GM12878 (cell line): ENCODE results near the gene TRAPPC12.

Experiments used
- CREM ChIP-seq: IDR thresholded peaks from 2 replicates; pipeline ENCODE4 v1.6.1; 2014; ENCODE audit warnings: antibody characterized with exemption, low read depth
- MEF2A ChIP-seq: IDR thresholded peaks from 2 replicates; pipeline ENCODE4 v1.6.1; 2011; ENCODE audit warnings: low read depth, mild to moderate bottlenecking, low read length, moderate library complexity; ENCODE audit not compliant: insufficient read depth
- MYC ChIP-seq: IDR thresholded peaks from 2 replicates; pipeline ENCODE4 v1.6.1; 2011; ENCODE audit warnings: mild to moderate bottlenecking, low read length, moderate library complexity, inconsistent platforms; ENCODE audit not compliant: insufficient read depth, insufficient replicate concordance, insufficient read length, severe bottlenecking
- NFIC ChIP-seq: IDR thresholded peaks from 2 replicates; pipeline ENCODE4 v1.6.1; 2012; ENCODE audit warnings: low read depth, mild to moderate bottlenecking, inconsistent platforms, low read length, moderate library complexity
- POLR2A ChIP-seq: IDR thresholded peaks from 2 replicates; pipeline ENCODE4 v1.6.1; 2011; ENCODE audit warnings: low read depth, mild to moderate bottlenecking, low read length
- POLR2AphosphoS5 ChIP-seq: IDR thresholded peaks from 2 replicates; pipeline ENCODE4 v1.6.1; 2011; ENCODE audit warnings: mild to moderate bottlenecking, low read length, inconsistent platforms
- STAT1 ChIP-seq: fragments of 450-650 bp; conservative IDR thresholded peaks from 2 replicates; pipeline ENCODE4 v1.6.1; 2014; ENCODE audit warnings: antibody characterized with exemption, mild to moderate bottlenecking
- STAT3 ChIP-seq: IDR thresholded peaks from 2 replicates; pipeline ENCODE4 v1.6.1; 2011; ENCODE audit warnings: low read depth, low read length, improper control_type of control experiment
- TAF1 ChIP-seq: IDR thresholded peaks from 2 replicates; pipeline ENCODE4 v1.6.1; 2011; ENCODE audit warnings: mild to moderate bottlenecking, low read depth, low read length, borderline replicate concordance
- TF ChIP-seq, protein P1 (sequence below): IDR thresholded peaks from 2 replicates; pipeline ENCODE4 v1.6.1; 2012; ENCODE audit warnings: low read depth, low read length, improper control_type of control experiment
- TF ChIP-seq, protein P2 (sequence below): fragments of 450-650 bp; IDR thresholded peaks from 2 replicates; pipeline ENCODE4 v1.6.1; 2017; ENCODE audit warnings: mild to moderate bottlenecking, moderate library complexity
- TF ChIP-seq, protein P3 (sequence below): fragments of 450-650 bp; IDR thresholded peaks from 2 replicates; pipeline ENCODE4 v1.6.1; 2017; ENCODE audit warnings: borderline replicate concordance
- TF ChIP-seq, protein P4 (sequence below), 3 experiments: IDR thresholded peaks in 2 of 3; conservative IDR thresholded peaks in 1 of 3; 2 replicates each; pipeline ENCODE4 v1.5.1; 2011; ENCODE audit warnings: low read depth in 3 of 3, low read length in 3 of 3, mild to moderate bottlenecking in 3 of 3, control low read depth in 2 of 3, moderate library complexity in 2 of 3, inconsistent platforms in 1 of 3, mixed read lengths in 1 of 3; ENCODE audit not compliant: control insufficient read depth in 2 of 3, insufficient read depth in 1 of 3; ENCODE audit errors: extremely low read depth in 1 of 3

DNA sequence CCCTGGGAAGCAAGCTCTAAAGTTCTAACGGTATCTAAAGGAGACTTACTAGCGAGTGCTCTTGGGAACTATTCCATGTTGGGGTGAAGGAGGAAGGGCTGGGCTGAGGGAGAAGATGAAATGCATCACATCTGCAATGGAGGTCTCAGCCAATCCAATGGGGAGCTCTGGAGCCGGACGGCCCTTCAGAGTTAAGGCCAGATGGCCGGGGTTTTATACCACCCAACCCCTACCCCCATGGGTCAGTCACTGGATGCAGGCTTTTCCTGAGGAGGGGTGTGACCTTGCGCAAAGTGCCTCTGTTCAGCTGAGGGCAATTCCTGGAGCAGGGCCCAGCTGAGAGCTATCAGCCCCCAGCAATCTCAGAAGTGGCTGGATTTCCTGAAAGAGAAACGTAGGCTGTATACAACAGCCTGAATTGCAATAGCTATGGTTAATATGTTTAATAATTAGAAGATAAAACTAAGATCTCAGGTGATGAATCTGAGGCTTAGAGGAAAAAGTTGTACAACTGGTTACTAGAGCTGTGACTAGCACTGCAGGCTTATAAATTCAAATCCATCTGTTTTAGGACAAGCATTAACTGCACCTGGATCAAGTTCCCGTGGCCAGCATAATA lies 23.4 kb upstream of the TRAPPC12 start:
- no peak for TF ChIP-seq POLR2A
- TF ChIP-seq STAT3: no peak
- no peak for TF ChIP-seq MYC
- TF ChIP-seq, protein P1, sequence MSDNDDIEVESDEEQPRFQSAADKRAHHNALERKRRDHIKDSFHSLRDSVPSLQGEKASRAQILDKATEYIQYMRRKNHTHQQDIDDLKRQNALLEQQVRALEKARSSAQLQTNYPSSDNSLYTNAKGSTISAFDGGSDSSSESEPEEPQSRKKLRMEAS: no peak
- TF ChIP-seq, protein P2, sequence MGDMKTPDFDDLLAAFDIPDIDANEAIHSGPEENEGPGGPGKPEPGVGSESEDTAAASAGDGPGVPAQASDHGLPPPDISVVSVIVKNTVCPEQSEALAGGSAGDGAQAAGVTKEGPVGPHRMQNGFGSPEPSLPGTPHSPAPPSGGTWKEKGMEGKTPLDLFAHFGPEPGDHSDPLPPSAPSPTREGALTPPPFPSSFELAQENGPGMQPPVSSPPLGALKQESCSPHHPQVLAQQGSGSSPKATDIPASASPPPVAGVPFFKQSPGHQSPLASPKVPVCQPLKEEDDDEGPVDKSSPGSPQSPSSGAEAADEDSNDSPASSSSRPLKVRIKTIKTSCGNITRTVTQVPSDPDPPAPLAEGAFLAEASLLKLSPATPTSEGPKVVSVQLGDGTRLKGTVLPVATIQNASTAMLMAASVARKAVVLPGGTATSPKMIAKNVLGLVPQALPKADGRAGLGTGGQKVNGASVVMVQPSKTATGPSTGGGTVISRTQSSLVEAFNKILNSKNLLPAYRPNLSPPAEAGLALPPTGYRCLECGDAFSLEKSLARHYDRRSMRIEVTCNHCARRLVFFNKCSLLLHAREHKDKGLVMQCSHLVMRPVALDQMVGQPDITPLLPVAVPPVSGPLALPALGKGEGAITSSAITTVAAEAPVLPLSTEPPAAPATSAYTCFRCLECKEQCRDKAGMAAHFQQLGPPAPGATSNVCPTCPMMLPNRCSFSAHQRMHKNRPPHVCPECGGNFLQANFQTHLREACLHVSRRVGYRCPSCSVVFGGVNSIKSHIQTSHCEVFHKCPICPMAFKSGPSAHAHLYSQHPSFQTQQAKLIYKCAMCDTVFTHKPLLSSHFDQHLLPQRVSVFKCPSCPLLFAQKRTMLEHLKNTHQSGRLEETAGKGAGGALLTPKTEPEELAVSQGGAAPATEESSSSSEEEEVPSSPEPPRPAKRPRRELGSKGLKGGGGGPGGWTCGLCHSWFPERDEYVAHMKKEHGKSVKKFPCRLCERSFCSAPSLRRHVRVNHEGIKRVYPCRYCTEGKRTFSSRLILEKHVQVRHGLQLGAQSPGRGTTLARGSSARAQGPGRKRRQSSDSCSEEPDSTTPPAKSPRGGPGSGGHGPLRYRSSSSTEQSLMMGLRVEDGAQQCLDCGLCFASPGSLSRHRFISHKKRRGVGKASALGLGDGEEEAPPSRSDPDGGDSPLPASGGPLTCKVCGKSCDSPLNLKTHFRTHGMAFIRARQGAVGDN: no peak
- TF ChIP-seq POLR2AphosphoS5: no peak
- TF ChIP-seq, protein P3, sequence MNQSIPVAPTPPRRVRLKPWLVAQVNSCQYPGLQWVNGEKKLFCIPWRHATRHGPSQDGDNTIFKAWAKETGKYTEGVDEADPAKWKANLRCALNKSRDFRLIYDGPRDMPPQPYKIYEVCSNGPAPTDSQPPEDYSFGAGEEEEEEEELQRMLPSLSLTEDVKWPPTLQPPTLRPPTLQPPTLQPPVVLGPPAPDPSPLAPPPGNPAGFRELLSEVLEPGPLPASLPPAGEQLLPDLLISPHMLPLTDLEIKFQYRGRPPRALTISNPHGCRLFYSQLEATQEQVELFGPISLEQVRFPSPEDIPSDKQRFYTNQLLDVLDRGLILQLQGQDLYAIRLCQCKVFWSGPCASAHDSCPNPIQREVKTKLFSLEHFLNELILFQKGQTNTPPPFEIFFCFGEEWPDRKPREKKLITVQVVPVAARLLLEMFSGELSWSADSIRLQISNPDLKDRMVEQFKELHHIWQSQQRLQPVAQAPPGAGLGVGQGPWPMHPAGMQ: no peak
- TF ChIP-seq MEF2A: no peak
- no peak for TF ChIP-seq TAF1
- no peak for TF ChIP-seq NFIC
- TF ChIP-seq, protein P4, sequence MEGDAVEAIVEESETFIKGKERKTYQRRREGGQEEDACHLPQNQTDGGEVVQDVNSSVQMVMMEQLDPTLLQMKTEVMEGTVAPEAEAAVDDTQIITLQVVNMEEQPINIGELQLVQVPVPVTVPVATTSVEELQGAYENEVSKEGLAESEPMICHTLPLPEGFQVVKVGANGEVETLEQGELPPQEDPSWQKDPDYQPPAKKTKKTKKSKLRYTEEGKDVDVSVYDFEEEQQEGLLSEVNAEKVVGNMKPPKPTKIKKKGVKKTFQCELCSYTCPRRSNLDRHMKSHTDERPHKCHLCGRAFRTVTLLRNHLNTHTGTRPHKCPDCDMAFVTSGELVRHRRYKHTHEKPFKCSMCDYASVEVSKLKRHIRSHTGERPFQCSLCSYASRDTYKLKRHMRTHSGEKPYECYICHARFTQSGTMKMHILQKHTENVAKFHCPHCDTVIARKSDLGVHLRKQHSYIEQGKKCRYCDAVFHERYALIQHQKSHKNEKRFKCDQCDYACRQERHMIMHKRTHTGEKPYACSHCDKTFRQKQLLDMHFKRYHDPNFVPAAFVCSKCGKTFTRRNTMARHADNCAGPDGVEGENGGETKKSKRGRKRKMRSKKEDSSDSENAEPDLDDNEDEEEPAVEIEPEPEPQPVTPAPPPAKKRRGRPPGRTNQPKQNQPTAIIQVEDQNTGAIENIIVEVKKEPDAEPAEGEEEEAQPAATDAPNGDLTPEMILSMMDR (IDR thresholded peaks at IDR 0.05 in 2 of 3, conservative IDR thresholded peaks at IDR 0.05 in 1 of 3; ENCODE audit: control insufficient read depth in 2 of 3, extremely low read depth in 1 of 3, insufficient read depth in 1 of 3, low read depth in 3 of 3, low read length in 3 of 3): no peak
- no peak for TF ChIP-seq STAT1
- no peak for TF ChIP-seq CREM
